Osteocyte (in vitro differentiated cells): ENCODE results near the gene NSMCE3. TPM values are rescaled to one million over a fixed set of nuclear protein-coding genes. Genes with fewer than 3 reads are reported as not detected.
A peak's percentile ranks its signal among the peaks of the same experiment; 100 is the strongest.
"Not testable (repeated sequence)": the region's sequence is repeated elsewhere in the genome, so short reads cannot be mapped to it uniquely, and the experiment has no call there.

Experiments used
- DNase-seq: peaks from one replicate; pipeline ENCODE4 v3.0.0; 2021; ENCODE audit warnings: mixed read lengths; ENCODE audit not compliant: unreplicated experiment; ENCODE audit errors: extremely low spot score
- H3K27ac Mint-ChIP-seq: one replicate; pipeline ENCODE4 v1.8.0; 2021; ENCODE audit warnings: mild to moderate bottlenecking, mixed read lengths; ENCODE audit not compliant: unreplicated experiment
- H3K27me3 Mint-ChIP-seq: one replicate; pipeline ENCODE4 v1.8.0; 2021; ENCODE audit warnings: mixed read lengths; ENCODE audit not compliant: unreplicated experiment
- H3K36me3 Mint-ChIP-seq: one replicate; pipeline ENCODE4 v1.8.0; 2021; ENCODE audit warnings: mixed read lengths; ENCODE audit not compliant: unreplicated experiment
- H3K4me1 Mint-ChIP-seq: one replicate; pipeline ENCODE4 v1.8.0; 2021; ENCODE audit warnings: mixed read lengths; ENCODE audit not compliant: unreplicated experiment
- H3K4me3 Mint-ChIP-seq: one replicate; pipeline ENCODE4 v1.8.0; 2021; ENCODE audit warnings: mild to moderate bottlenecking, moderate library complexity, mixed read lengths; ENCODE audit not compliant: unreplicated experiment
- H3K9me3 Mint-ChIP-seq: one replicate; pipeline ENCODE4 v1.8.0; 2021; ENCODE audit warnings: mixed read lengths; ENCODE audit not compliant: unreplicated experiment
- total RNA-seq: library from RNA; stranded (reverse); gene quantifications from 2 replicates; pipeline ENCODE4 v1.2.1, GENCODE V29; 2021
- TF ChIP-seq, protein P1 (sequence below): fragments of 200-600 bp; sonication (generic); IDR thresholded peaks from 2 replicates; pipeline ENCODE4 v1.5.0; 2021; ENCODE audit warnings: antibody characterized with exemption, mild to moderate bottlenecking, moderate library complexity

The NSMCE3 gene
- total RNA-seq, 1 donor from 2014 or later: 9.9 TPM

DNA sequence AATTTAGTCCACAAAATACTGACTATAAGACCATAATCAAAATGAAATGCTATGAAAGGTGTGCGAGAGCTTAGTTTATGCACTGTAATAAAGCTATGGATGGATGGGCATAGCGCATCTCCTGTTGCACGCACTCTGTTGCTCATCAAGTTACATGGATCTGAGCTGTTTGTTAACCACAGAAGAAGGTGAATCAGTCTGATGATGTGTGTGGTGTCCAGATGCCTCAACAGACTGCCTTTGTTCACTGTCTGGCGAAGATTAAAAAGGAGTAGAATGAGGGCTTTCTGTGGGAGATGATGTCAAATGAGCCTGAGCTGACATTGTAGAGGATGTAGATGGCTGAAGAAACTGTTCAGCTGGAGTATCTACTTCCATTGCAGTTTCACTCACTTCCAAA is 36.1 kb downstream of the NSMCE3 start:
- H3K4me3 Mint-ChIP-seq: no peak overlapping the region
- TF ChIP-seq, protein P1, sequence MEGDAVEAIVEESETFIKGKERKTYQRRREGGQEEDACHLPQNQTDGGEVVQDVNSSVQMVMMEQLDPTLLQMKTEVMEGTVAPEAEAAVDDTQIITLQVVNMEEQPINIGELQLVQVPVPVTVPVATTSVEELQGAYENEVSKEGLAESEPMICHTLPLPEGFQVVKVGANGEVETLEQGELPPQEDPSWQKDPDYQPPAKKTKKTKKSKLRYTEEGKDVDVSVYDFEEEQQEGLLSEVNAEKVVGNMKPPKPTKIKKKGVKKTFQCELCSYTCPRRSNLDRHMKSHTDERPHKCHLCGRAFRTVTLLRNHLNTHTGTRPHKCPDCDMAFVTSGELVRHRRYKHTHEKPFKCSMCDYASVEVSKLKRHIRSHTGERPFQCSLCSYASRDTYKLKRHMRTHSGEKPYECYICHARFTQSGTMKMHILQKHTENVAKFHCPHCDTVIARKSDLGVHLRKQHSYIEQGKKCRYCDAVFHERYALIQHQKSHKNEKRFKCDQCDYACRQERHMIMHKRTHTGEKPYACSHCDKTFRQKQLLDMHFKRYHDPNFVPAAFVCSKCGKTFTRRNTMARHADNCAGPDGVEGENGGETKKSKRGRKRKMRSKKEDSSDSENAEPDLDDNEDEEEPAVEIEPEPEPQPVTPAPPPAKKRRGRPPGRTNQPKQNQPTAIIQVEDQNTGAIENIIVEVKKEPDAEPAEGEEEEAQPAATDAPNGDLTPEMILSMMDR: no peak
- H3K9me3 Mint-ChIP-seq: peaks cover 18% of the 10 kb centered on the region
- no peaks in the 10 kb centered on the region for H3K4me1 Mint-ChIP-seq
- peaks cover 25% of the 10 kb centered on the region for H3K27me3 Mint-ChIP-seq
- no peak for DNase-seq
- H3K27ac Mint-ChIP-seq: no peak overlapping the region
- H3K36me3 Mint-ChIP-seq: no peaks in the 10 kb centered on the region

DNA sequence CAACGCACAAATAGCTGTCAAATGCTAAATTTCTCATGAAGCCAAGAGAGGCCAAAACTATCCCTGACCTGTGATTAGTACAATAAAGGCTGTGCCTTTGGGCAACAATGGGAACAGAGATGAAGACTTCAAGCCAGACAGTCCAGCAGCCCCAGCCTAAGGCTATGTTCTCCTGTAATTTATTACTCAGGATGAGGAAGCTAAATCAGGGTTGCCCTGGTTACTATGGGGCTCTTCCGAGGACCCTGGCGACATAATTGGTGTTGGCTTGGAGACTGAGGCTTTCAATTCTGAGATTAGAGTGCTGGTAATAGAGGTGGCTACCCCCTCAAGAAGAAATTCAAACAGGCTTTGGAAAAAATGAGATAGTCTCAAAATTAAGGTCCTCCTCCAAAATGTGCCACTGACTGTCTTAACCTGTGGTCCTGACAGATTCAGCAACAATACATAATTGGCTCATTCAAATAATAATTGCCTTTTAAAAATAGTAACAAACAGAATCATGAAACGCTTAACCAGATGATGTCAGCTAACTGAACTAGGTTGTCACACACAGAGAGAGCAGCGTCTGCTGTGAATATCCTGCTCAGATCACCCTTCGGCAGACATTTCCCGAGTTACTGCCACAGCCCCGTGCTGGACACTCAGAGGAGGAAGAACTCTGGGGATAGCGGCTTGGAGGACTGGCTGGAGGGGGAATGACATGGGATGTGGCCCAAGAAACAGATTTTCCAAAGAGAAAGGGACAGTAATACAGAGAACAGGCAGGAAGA is 43.0 kb downstream of the NSMCE3 start:
- H3K4me1 Mint-ChIP-seq: no peaks in the 10 kb centered on the region
- peak; percentile 48 for DNase-seq
- H3K4me3 Mint-ChIP-seq: no peak overlapping the region
- H3K27me3 Mint-ChIP-seq: peaks cover 29% of the 10 kb centered on the region
- TF ChIP-seq, protein P1: no peak
- no peaks in the 10 kb centered on the region for H3K9me3 Mint-ChIP-seq
- no peaks in the 10 kb centered on the region for H3K36me3 Mint-ChIP-seq
- no peak overlapping the region for H3K27ac Mint-ChIP-seq

DNA sequence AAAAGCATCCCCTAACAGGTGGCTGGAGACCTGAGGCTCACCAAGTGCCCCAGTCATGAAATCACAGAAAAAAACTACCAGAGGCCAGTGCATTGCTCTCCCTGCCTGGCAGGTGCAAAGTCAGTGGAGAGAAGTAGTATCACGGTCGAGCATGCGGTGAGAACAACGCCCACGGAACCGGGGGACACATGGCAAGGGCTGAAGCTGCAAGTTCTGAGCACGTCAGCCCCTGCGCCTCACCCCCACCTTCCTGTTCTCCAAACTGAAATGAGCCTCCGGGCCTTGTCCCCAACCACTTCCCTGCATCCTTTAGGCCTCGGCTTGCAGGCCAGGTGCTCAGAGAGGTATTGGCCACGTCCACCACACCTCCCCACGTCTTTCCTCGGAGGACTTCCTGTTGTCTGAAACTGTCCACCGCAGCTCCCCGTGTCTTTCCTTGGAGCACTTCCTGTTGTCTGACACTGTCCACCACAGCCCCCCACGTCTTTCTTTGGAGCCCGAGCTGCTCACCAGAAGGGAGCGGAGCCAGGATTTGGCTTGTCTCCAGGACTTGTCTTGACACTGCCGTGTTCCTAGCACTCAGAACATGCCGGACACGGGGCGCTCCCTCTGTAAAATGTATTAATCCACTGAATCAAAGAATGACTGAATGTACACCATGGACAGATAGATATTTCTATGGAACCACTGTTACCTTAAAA is 43.9 kb downstream of the NSMCE3 start:
- Mint-ChIP-seq H3K36me3 (no peaks in the 10 kb centered on the region), H3K27me3 (peaks cover 29% of the 10 kb centered on the region), H3K9me3 (no peaks in the 10 kb centered on the region), H3K4me3 (no peak overlapping the region), H3K27ac (no peak overlapping the region), H3K4me1 (no peaks in the 10 kb centered on the region)
- TF ChIP-seq, protein P1: no peak
- DNase-seq: peak; percentile 73

DNA sequence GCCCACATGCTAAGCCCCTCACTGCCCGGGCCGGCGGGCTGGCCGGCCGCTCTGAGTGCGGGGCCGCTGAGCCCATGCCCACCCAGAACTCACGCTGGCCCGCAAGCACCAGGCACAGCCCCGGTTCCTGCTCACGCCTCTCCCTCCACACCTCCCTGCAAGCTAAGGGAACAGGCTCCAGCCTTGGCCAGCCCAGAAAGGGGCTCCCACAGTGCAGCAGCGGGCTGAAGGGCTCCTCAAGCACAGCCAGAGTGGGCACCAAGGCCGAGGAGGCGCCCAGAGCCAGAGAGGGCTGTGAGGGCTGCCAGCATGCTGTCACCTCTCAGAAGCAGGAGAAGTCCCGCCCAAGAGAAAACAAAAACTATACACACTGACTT is 44.6 kb downstream of the NSMCE3 start:
- H3K9me3 Mint-ChIP-seq, H3K4me3 Mint-ChIP-seq, H3K27ac Mint-ChIP-seq, H3K36me3 Mint-ChIP-seq, H3K4me1 Mint-ChIP-seq: not testable (repeated sequence)
- H3K27me3 Mint-ChIP-seq: peaks cover 22% of the 10 kb centered on the region
- DNase-seq: peak; percentile 74

DNA sequence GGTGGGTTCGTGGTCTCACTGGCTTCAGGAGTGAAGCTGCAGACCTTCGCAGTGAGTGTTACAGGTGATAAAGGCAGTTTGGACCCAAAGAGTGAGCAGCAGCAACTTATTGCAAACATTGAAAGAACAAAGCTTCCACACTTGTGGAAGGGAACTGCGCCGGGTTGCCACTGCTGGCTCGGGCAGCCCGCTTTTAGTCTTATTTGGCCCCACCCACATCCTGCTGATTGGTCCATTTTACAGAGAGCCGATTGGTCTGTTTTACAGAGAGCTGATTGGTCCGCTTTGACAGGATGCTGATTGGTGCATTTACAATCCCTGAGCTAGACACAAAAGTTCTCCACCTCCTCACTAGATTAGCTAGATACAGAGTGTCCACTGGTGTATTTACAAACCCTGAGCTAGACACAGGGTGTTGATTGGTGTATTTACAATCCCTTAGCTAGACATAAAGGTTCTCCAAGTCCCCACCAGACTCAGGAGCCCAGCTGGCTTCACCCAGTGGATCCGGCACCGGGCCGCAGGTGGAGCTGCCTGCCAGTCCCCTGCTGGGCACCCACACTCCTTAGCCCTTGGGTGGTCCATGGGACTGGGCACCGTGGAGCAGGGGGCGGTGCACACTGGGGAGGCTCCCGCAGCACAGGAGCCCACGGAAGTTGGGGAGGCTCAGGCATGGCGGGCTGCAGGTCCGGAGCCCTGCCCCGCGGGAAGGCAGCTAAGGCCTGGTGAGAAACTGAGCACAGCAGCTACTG is 45.2 kb downstream of the NSMCE3 start:
- H3K4me3 Mint-ChIP-seq, H3K9me3 Mint-ChIP-seq, H3K36me3 Mint-ChIP-seq, H3K4me1 Mint-ChIP-seq, H3K27ac Mint-ChIP-seq: not testable (repeated sequence)
- H3K27me3 Mint-ChIP-seq: peaks cover 16% of the 10 kb centered on the region
- DNase-seq: peak; percentile 80

DNA sequence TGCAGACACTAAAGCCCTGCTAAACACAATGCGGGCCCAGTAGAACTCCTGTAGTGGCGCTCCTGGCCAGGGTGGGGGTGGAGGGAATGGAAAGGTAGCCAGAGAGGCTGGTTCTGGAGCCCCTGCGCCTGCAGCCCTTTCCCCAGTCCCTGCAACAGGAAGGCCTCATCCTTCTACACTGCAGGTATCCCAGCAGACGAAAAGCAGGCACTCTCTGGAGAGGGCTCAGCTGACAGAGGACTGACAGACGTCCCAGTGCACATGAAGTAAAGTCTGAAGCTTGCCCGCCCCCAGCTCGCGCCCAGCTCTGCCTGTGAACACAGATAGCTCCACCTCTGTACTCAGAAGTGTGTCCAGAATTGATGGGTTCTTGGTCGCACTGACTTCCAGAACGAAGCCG is 46.0 kb downstream of the NSMCE3 start:
- no peaks in the 10 kb centered on the region for H3K4me1 Mint-ChIP-seq
- H3K27ac Mint-ChIP-seq: no peak overlapping the region
- TF ChIP-seq, protein P1: no peak
- no peaks in the 10 kb centered on the region for H3K36me3 Mint-ChIP-seq
- no peak overlapping the region for H3K4me3 Mint-ChIP-seq
- peaks cover 14% of the 10 kb centered on the region for H3K27me3 Mint-ChIP-seq
- no peaks in the 10 kb centered on the region for H3K9me3 Mint-ChIP-seq
- DNase-seq: peak; percentile 70
